ENCODE measurements around the gene RAI1.
A peak's percentile ranks its signal among the peaks of the same experiment; 100 is the strongest.

RAI1 gene

GRCh38 chr17:17837380-17837821 lies 156.1 kb downstream of the RAI1 start:
- intact Hi-C loops (cut with micrococcal nuclease): no loop called here
- Mint-ChIP-seq H3K27me3 (no peaks in the 10 kb centered on the region), H3K36me3 (ENCODE audit: low read depth) (peaks cover 40% of the 10 kb centered on the region)

GRCh38 chr17:17837966-17838962 lies 157.0 kb downstream of the RAI1 start:
- Mint-ChIP-seq H3K27me3 (no peaks in the 10 kb centered on the region), H3K36me3 (ENCODE audit: low read depth) (peaks cover 36% of the 10 kb centered on the region), H3K27ac (peak overlapping the region; percentile 97), H3K9me3 (no peaks in the 10 kb centered on the region), H3K4me1 (ENCODE audit: low read depth) (peaks cover 82% of the 10 kb centered on the region), H3K4me3 (peak overlapping the region; percentile 93)
- intact Hi-C loops (cut with micrococcal nuclease): no loop called here

More at GRCh38 chr17:17837380-17837821, 156.1 kb downstream of the RAI1 start:
- Mint-ChIP-seq H3K27ac (peak overlapping the region; percentile 97), H3K4me1 (ENCODE audit: low read depth) (peaks cover 78% of the 10 kb centered on the region), H3K9me3 (no peaks in the 10 kb centered on the region), H3K4me3 (peak overlapping the region; percentile 93)

- H3K27ac Mint-ChIP-seq: peak overlapping the region; percentile 97
- H3K4me1 Mint-ChIP-seq (ENCODE audit: low read depth): peaks cover 66% of the 10 kb centered on the region
- intact Hi-C loops (cut with micrococcal nuclease): loop anchor here (1.0 to 2.0 kb wide), 2 partner anchors 8 to 15 kb away; no protein-coding TSS in a partner anchor
Observed at GRCh38 chr17:17839791-17840707, 158.8 kb downstream of the RAI1 start.

GRCh38 chr17:17840751-17841591 lies 159.7 kb downstream of the RAI1 start:
- intact Hi-C loops (cut with micrococcal nuclease): loop anchor here (1.0 to 2.0 kb wide), 2 partner anchors 7 to 16 kb away; no protein-coding TSS in a partner anchor
- H3K9me3 Mint-ChIP-seq: no peaks in the 10 kb centered on the region
- H3K4me1 Mint-ChIP-seq (ENCODE audit: low read depth): peaks cover 57% of the 10 kb centered on the region
- H3K36me3 Mint-ChIP-seq (ENCODE audit: low read depth): peaks cover 17% of the 10 kb centered on the region
- peak overlapping the region; percentile 79 for H3K4me3 Mint-ChIP-seq
- H3K27ac Mint-ChIP-seq: peak overlapping the region; percentile 97
- no peaks in the 10 kb centered on the region for H3K27me3 Mint-ChIP-seq

More at GRCh38 chr17:17839791-17840707, 158.8 kb downstream of the RAI1 start:
- Mint-ChIP-seq H3K4me3 (peak overlapping the region; percentile 79), H3K27me3 (no peaks in the 10 kb centered on the region), H3K36me3 (ENCODE audit: low read depth) (peaks cover 19% of the 10 kb centered on the region), H3K9me3 (no peaks in the 10 kb centered on the region)

GRCh38 chr17:17841601-17842025 lies 160.4 kb downstream of the RAI1 start:
- Mint-ChIP-seq H3K4me1 (ENCODE audit: low read depth) (peaks cover 61% of the 10 kb centered on the region), H3K4me3 (no peak overlapping the region), H3K36me3 (ENCODE audit: low read depth) (peaks cover 21% of the 10 kb centered on the region), H3K27me3 (no peaks in the 10 kb centered on the region), H3K9me3 (no peaks in the 10 kb centered on the region), H3K27ac (peak overlapping the region; percentile 97)
- intact Hi-C loops (cut with micrococcal nuclease): loop anchor here (2.0 kb wide), 1 partner anchor 17 kb away; no protein-coding TSS in a partner anchor

GRCh38 chr17:17842111-17842876 lies 161.0 kb downstream of the RAI1 start:
- Mint-ChIP-seq H3K27me3 (no peaks in the 10 kb centered on the region), H3K4me1 (ENCODE audit: low read depth) (peaks cover 62% of the 10 kb centered on the region), H3K9me3 (no peaks in the 10 kb centered on the region), H3K4me3 (no peak overlapping the region), H3K36me3 (ENCODE audit: low read depth) (peaks cover 21% of the 10 kb centered on the region), H3K27ac (peak overlapping the region; percentile 97)
- intact Hi-C loops (cut with micrococcal nuclease): no loop called here

GRCh38 chr17:17843096-17843495 lies 161.8 kb downstream of the RAI1 start:
- Mint-ChIP-seq H3K9me3 (no peaks in the 10 kb centered on the region), H3K4me3 (no peak overlapping the region), H3K27me3 (no peaks in the 10 kb centered on the region), H3K36me3 (ENCODE audit: low read depth) (peaks cover 25% of the 10 kb centered on the region), H3K4me1 (ENCODE audit: low read depth) (peaks cover 62% of the 10 kb centered on the region), H3K27ac (peak overlapping the region; percentile 97)
- intact Hi-C loops (cut with micrococcal nuclease): no loop called here

- no peaks in the 10 kb centered on the region for H3K9me3 Mint-ChIP-seq
- peak overlapping the region; percentile 30 for H3K27ac Mint-ChIP-seq
- H3K4me1 Mint-ChIP-seq (ENCODE audit: low read depth): peaks cover 62% of the 10 kb centered on the region
- intact Hi-C loops (cut with micrococcal nuclease): no loop called here
- peaks cover 25% of the 10 kb centered on the region for H3K36me3 Mint-ChIP-seq (ENCODE audit: low read depth)
- no peak overlapping the region for H3K4me3 Mint-ChIP-seq
- H3K27me3 Mint-ChIP-seq: no peaks in the 10 kb centered on the region
Observed at GRCh38 chr17:17844079-17844478, 162.8 kb downstream of the RAI1 start.

GRCh38 chr17:17844500-17844899 lies 163.2 kb downstream of the RAI1 start:
- Mint-ChIP-seq H3K9me3 (no peaks in the 10 kb centered on the region), H3K36me3 (ENCODE audit: low read depth) (peaks cover 25% of the 10 kb centered on the region), H3K4me3 (no peak overlapping the region), H3K27me3 (no peaks in the 10 kb centered on the region), H3K27ac (peak overlapping the region; percentile 30), H3K4me1 (ENCODE audit: low read depth) (peaks cover 62% of the 10 kb centered on the region)
- intact Hi-C loops (cut with micrococcal nuclease): no loop called here

- Mint-ChIP-seq H3K27me3 (no peaks in the 10 kb centered on the region), H3K4me1 (ENCODE audit: low read depth) (peaks cover 67% of the 10 kb centered on the region), H3K36me3 (ENCODE audit: low read depth) (peaks cover 25% of the 10 kb centered on the region), H3K9me3 (no peaks in the 10 kb centered on the region), H3K27ac (no peak overlapping the region), H3K4me3 (no peak overlapping the region)
- intact Hi-C loops (cut with micrococcal nuclease): no loop called here
Observed at GRCh38 chr17:17845046-17845775, 164.0 kb downstream of the RAI1 start.

GRCh38 chr17:17846003-17846402 lies 164.7 kb downstream of the RAI1 start:
- Mint-ChIP-seq H3K4me3 (no peak overlapping the region), H3K36me3 (ENCODE audit: low read depth) (peaks cover 33% of the 10 kb centered on the region), H3K27ac (peak overlapping the region; percentile 94), H3K4me1 (ENCODE audit: low read depth) (peaks cover 71% of the 10 kb centered on the region), H3K9me3 (no peaks in the 10 kb centered on the region), H3K27me3 (no peaks in the 10 kb centered on the region)
- intact Hi-C loops (cut with micrococcal nuclease): no loop called here

GRCh38 chr17:17846645-17847044 lies 165.4 kb downstream of the RAI1 start:
- Mint-ChIP-seq H3K9me3 (no peaks in the 10 kb centered on the region), H3K4me1 (ENCODE audit: low read depth) (peaks cover 71% of the 10 kb centered on the region), H3K4me3 (no peak overlapping the region), H3K36me3 (ENCODE audit: low read depth) (peaks cover 39% of the 10 kb centered on the region), H3K27ac (peak overlapping the region; percentile 94), H3K27me3 (no peaks in the 10 kb centered on the region)
- intact Hi-C loops (cut with micrococcal nuclease): no loop called here

All from dendritic cell treated with granulocyte-macrophage colony-stimulating factor and Interleukin-4, amounts not matched to agents 40 ng/mL and 50 ng/mL, for 4 days (primary cell).